B cell (primary cell): Measurements from ENCODE around the gene CTNNA3. TPM values are rescaled to one million over a fixed set of nuclear protein-coding genes. Genes with fewer than 3 reads are reported as not detected.
"Not testable (repeated sequence)": the region's sequence is repeated elsewhere in the genome, so short reads cannot be mapped to it uniquely, and the experiment has no call there.

Experiments used
- ATAC-seq: fragments of 200-7000 bp; cut with Tn5 transposase; one replicate; pipeline ENCODE4 v1.10.0; 2021; ENCODE audit warnings: low read depth, mild to moderate bottlenecking, moderate number of reproducible peaks, moderate library complexity
- CTCF ChIA-PET: fragments of 350-600 bp; sonication (Branson Sonifier 250); formaldehyde crosslinking; loops from one replicate; lab custom pipeline; 2021; ENCODE audit warnings: antibody characterized with exemption, inconsistent platforms; lab: Charles Lee
- POLR2A ChIA-PET: fragments of 350-600 bp; sonication (Branson Sonifier 250); formaldehyde crosslinking; loops from one replicate; lab custom pipeline; 2021; ENCODE audit warnings: antibody characterized with exemption; lab: Charles Lee
- DNase-seq: peaks from one replicate; pipeline ENCODE4 v3.0.0; 2013
- H2AFZ ChIP-seq: 2 replicates; pipeline ENCODE4 v1.6.1; 2012; ENCODE audit warnings: mild to moderate bottlenecking, low read depth, low read length; ENCODE audit not compliant: insufficient read depth, poor library complexity, severe bottlenecking
- H3K27ac ChIP-seq, 2 donors: 1 replicate in 1 of 2; 2 replicates in 1 of 2; pipeline ENCODE4 v1.5.1; 2012 to 2013; ENCODE audit warnings: low read length in 2 of 2, mild to moderate bottlenecking in 2 of 2, moderate library complexity in 1 of 2
- H3K27me3 ChIP-seq, 4 experiments: fragments of 200-600 bp in 1 of 4; sonication (generic) in 1 of 4; replicated peaks in 1 of 4; 1 replicate in 2 of 4; 2 replicates in 2 of 4; pipeline versions ENCODE4 v1.6.1 to v1.7.0; 2013 to 2016; ENCODE audit warnings: low read length in 3 of 4, mild to moderate bottlenecking in 2 of 4, mixed read lengths in 1 of 4, moderate library complexity in 1 of 4; ENCODE audit not compliant: insufficient read depth in 4 of 4, control insufficient read depth in 3 of 4; ENCODE audit errors: control extremely low read depth in 1 of 4
- H3K36me3 ChIP-seq, 2 experiments: replicated peaks in 1 of 2; 1 replicate in 1 of 2; 2 replicates in 1 of 2; pipeline versions ENCODE4 v1.6.1 to v1.7.1; 2013; ENCODE audit warnings: low read length in 1 of 2; ENCODE audit not compliant: insufficient read depth in 2 of 2, control insufficient read depth in 1 of 2; ENCODE audit errors: control extremely low read depth in 1 of 2, extremely low read depth in 1 of 2
- H3K4me1 ChIP-seq, 2 donors: fragments of 200-600 bp in 1 of 2; sonication (generic) in 1 of 2; 1 replicate in 1 of 2; 2 replicates in 1 of 2; pipeline versions ENCODE4 v1.5.1 to v1.6.1; 2013 to 2017; ENCODE audit warnings: low read length in 2 of 2; ENCODE audit not compliant: control insufficient read depth in 2 of 2, insufficient read depth in 2 of 2
- H3K4me2 ChIP-seq: replicated peaks from 2 replicates; pipeline ENCODE3; 2012; ENCODE audit warnings: mild to moderate bottlenecking, low read depth, low read length; ENCODE audit not compliant: poor library complexity, severe bottlenecking
- H3K4me3 ChIP-seq, 5 experiments: fragments of 200-600 bp in 1 of 5; sonication (generic) in 1 of 5; 1 replicate in 3 of 5; 2 replicates in 2 of 5; pipeline versions ENCODE4 v1.5.1 to v1.7.0; 2011 to 2016; ENCODE audit warnings: low read length in 4 of 5, mild to moderate bottlenecking in 4 of 5, low read depth in 2 of 5, control low read depth in 1 of 5, moderate library complexity in 1 of 5; ENCODE audit not compliant: insufficient read depth in 1 of 5; ENCODE audit errors: control extremely low read depth in 1 of 5, extremely low read depth in 1 of 5
- H3K79me2 ChIP-seq: fragments of 200-600 bp; sonication (generic); one replicate; pipeline ENCODE4 v1.6.0; 2016; ENCODE audit warnings: low read length; ENCODE audit not compliant: control insufficient read depth, insufficient read depth
- H3K9ac ChIP-seq: fragments of 200-600 bp; sonication (generic); 2 replicates; pipeline ENCODE4 v1.6.1; 2017; ENCODE audit warnings: mild to moderate bottlenecking, low read length, moderate library complexity
- H3K9me3 ChIP-seq, 3 donors: one replicate each; pipeline versions ENCODE4 v1.6.1 to v1.7.1; 2013; ENCODE audit warnings: low read length in 2 of 3; ENCODE audit not compliant: control insufficient read depth in 2 of 3, insufficient read depth in 1 of 3; ENCODE audit errors: control extremely low read depth in 1 of 3
- H4K20me1 ChIP-seq: 2 replicates; pipeline ENCODE4 v1.6.0; 2012; ENCODE audit warnings: mild to moderate bottlenecking, low read length; ENCODE audit not compliant: insufficient read depth, control insufficient read depth, poor library complexity, severe bottlenecking
- H3K27ac Mint-ChIP-seq: one replicate; pipeline ENCODE4 v1.8.0; 2021; ENCODE audit warnings: mixed read lengths
- H3K27me3 Mint-ChIP-seq: one replicate; pipeline ENCODE4 v1.8.0; 2021; ENCODE audit warnings: mixed read lengths
- H3K4me1 Mint-ChIP-seq: one replicate; pipeline ENCODE4 v1.8.0; 2021; ENCODE audit warnings: mixed read lengths
- H3K4me3 Mint-ChIP-seq: one replicate; pipeline ENCODE4 v1.8.0; 2021; ENCODE audit warnings: mixed read lengths
- H3K9me3 Mint-ChIP-seq: one replicate; pipeline ENCODE4 v1.8.0; 2022; ENCODE audit warnings: mixed read lengths; ENCODE audit not compliant: insufficient read depth
- EZH2 ChIP-seq: IDR thresholded peaks from 2 replicates; pipeline ENCODE4 v1.6.1; 2012; ENCODE audit warnings: borderline replicate concordance, low read depth, mild to moderate bottlenecking, moderate library complexity, low read length; ENCODE audit not compliant: insufficient read depth, poor library complexity, severe bottlenecking
- WGBS: methylation state at CpG from one replicate; pipeline ENCODE4 v1.1.5; 2013; ENCODE audit warnings: missing lambda C conversion rate; ENCODE audit not compliant: insufficient coverage; 5-methylcytosine and 5-hydroxymethylcytosine counted together
- intact Hi-C: fragments of 100-400 bp; cut with micrococcal nuclease; formaldehyde crosslinking; loops from one replicate; pipeline ENCODE4 v1.10.0; 2022
- polyA plus RNA-seq: library from polyadenylated mRNA; depleted of rRNA; stranded (reverse); fragments of >200 nt; gene quantifications from 2 replicates; pipeline ENCODE4 v1.2.3, GENCODE V29; 2012
- total RNA-seq, 2 donors: library from RNA; stranded (reverse); fragments of 120-200 nt in 1 of 2; gene quantifications; 1 replicate in 1 of 2; 2 replicates in 1 of 2; pipeline versions ENCODE4 v1.2.3 to v1.2.4, GENCODE V29; 2013 to 2022
- TF ChIP-seq, protein P1 (sequence below): fragments of 200-600 bp; IDR thresholded peaks from one replicate; pipeline ENCODE4 v1.8.0; 2022; ENCODE audit warnings: antibody characterized with exemption, mild to moderate bottlenecking

The CTNNA3 gene
- total and polyA plus RNA-seq, 2 donors (not counting 1 experiment from before 2014, with no cell fraction given): 0.01 TPM; not detected in 1

GRCh38 chr10:67696679-67697078 is 684 bp upstream of the CTNNA3 start:
- CTCF ChIA-PET: interaction anchor here (0.8 to 6.8 kb wide), 25 partner anchors 14 to 606 kb away, joined by 3 to 512 read pairs (median 5); partner anchors contain the start of gene SIRT1
- H3K27me3 ChIP-seq: peaks cover 0 to 9% (median 0%) of the 10 kb centered on the region in 4 experiments
- H3K4me3 Mint-ChIP-seq: no peak overlapping the region
- no peak overlapping the region for H3K9ac ChIP-seq
- DNase-seq (no peak), ATAC-seq (no peak)
- no CpG with 5 or more reads among the region's 2 CpGs for WGBS
- H3K27me3 Mint-ChIP-seq: peaks cover 41% of the 10 kb centered on the region
- H3K79me2 ChIP-seq: no peaks in the 10 kb centered on the region
- POLR2A ChIA-PET: no interaction called here
- no peak for TF ChIP-seq EZH2
- TF ChIP-seq, protein P1, sequence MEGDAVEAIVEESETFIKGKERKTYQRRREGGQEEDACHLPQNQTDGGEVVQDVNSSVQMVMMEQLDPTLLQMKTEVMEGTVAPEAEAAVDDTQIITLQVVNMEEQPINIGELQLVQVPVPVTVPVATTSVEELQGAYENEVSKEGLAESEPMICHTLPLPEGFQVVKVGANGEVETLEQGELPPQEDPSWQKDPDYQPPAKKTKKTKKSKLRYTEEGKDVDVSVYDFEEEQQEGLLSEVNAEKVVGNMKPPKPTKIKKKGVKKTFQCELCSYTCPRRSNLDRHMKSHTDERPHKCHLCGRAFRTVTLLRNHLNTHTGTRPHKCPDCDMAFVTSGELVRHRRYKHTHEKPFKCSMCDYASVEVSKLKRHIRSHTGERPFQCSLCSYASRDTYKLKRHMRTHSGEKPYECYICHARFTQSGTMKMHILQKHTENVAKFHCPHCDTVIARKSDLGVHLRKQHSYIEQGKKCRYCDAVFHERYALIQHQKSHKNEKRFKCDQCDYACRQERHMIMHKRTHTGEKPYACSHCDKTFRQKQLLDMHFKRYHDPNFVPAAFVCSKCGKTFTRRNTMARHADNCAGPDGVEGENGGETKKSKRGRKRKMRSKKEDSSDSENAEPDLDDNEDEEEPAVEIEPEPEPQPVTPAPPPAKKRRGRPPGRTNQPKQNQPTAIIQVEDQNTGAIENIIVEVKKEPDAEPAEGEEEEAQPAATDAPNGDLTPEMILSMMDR: no peak
- no peaks in the 10 kb centered on the region for H3K4me1 ChIP-seq
- H3K27ac Mint-ChIP-seq: no peak overlapping the region
- H3K4me3 ChIP-seq: no peak overlapping the region
- H4K20me1 ChIP-seq: no peaks in the 10 kb centered on the region
- no peaks in the 10 kb centered on the region for H3K9me3 ChIP-seq
- H3K36me3 ChIP-seq: no peaks in the 10 kb centered on the region
- intact Hi-C loops: loop anchor here (1.0 to 2.0 kb wide), 2 partner anchors 30 to 84 kb away; no protein-coding TSS in a partner anchor
- H3K4me1 Mint-ChIP-seq: no peaks in the 10 kb centered on the region
- no peak overlapping the region for H3K27ac ChIP-seq
- H2AFZ ChIP-seq: no peak overlapping the region
- H3K9me3 Mint-ChIP-seq: no peaks in the 10 kb centered on the region
- no peak overlapping the region for H3K4me2 ChIP-seq

DNA sequence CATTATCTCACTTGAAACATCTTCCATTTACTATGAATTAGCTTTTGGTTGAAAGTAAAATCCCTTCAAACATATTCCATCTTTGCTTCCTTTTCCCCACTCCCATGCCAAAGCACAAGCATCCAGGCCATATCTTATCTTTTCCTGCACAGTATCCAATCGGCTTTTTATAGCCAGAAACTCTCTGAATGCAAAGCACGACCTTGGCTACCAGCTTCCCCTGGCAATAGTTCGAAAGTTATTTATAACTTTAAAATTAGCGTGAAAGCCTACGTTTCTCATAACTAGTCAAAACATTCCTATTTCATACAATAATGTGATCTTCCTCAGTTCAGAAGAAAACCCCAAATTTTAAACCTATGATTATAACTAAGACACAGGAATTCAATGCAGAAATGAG is 440 bp downstream of the CTNNA3 start:
- no peak overlapping the region for H2AFZ ChIP-seq
- no peak overlapping the region for H3K4me3 Mint-ChIP-seq
- 49% methylated on average over 2 of the region's 5 CpGs for WGBS
- TF ChIP-seq, protein P1: no peak
- H3K27ac Mint-ChIP-seq: no peak overlapping the region
- no peaks in the 10 kb centered on the region for H3K4me1 ChIP-seq
- no peaks in the 10 kb centered on the region for H3K9me3 Mint-ChIP-seq
- ATAC-seq (no peak), DNase-seq (no peak)
- no peaks in the 10 kb centered on the region for H3K9me3 ChIP-seq
- ChIA-PET CTCF (interaction anchor here (0.6 to 6.8 kb wide), 9 partner anchors 12 to 461 kb away, joined by 3 to 512 read pairs (median 6); no protein-coding TSS in a partner anchor), POLR2A (no interaction called here)
- peaks cover 35% of the 10 kb centered on the region for H3K27me3 Mint-ChIP-seq
- no peaks in the 10 kb centered on the region for H4K20me1 ChIP-seq
- no peaks in the 10 kb centered on the region for H3K79me2 ChIP-seq
- no peaks in the 10 kb centered on the region for H3K4me1 Mint-ChIP-seq
- no peak overlapping the region for H3K9ac ChIP-seq
- no peaks in the 10 kb centered on the region for H3K36me3 ChIP-seq
- no peak overlapping the region for H3K27ac ChIP-seq
- H3K4me2 ChIP-seq: no peak overlapping the region
- H3K4me3 ChIP-seq: no peak overlapping the region
- H3K27me3 ChIP-seq: peaks cover 0 to 9% (median 0%) of the 10 kb centered on the region in 4 experiments
- intact Hi-C loops: no loop called here

DNA sequence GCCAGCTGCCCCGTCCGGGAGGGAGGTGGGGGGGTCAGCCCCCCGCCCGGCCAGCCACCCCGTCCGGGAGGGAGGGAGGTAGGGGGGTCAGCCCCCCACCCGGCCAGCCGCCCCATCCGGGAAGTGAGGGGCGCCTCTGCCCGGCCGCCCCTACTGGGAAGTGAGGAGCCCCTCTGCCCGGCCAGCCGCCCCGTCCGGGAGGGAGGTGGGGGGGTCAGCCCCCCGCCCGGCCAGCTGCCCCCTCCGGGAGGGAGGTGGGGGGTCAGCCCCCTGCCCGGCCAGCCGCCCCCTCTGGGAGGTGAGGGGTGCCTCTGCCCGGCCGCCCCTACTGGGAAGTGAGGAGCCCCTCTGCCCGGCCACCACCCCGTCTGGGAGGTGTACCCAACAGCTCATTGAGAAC is 4.1 kb downstream of the CTNNA3 start:
- H3K27ac Mint-ChIP-seq, POLR2A ChIA-PET, H2AFZ ChIP-seq, intact Hi-C loops, H3K27me3 ChIP-seq, H3K4me1 Mint-ChIP-seq, H3K79me2 ChIP-seq, ATAC-seq, H3K9ac ChIP-seq, CTCF ChIA-PET, H3K4me3 ChIP-seq, H3K4me3 Mint-ChIP-seq, H4K20me1 ChIP-seq, H3K27ac ChIP-seq, DNase-seq, H3K36me3 ChIP-seq, H3K4me1 ChIP-seq, H3K9me3 ChIP-seq, H3K9me3 Mint-ChIP-seq, H3K4me2 ChIP-seq: not testable (repeated sequence)
- WGBS: no CpG with 5 or more reads among the region's 25 CpGs
- peaks cover 31% of the 10 kb centered on the region for H3K27me3 Mint-ChIP-seq
